ENCODE data around the gene REEP5.
"Not testable (repeated sequence)": the region's sequence is repeated elsewhere in the genome, so short reads cannot be mapped to it uniquely, and the experiment has no call there.

Gene REEP5

DNA sequence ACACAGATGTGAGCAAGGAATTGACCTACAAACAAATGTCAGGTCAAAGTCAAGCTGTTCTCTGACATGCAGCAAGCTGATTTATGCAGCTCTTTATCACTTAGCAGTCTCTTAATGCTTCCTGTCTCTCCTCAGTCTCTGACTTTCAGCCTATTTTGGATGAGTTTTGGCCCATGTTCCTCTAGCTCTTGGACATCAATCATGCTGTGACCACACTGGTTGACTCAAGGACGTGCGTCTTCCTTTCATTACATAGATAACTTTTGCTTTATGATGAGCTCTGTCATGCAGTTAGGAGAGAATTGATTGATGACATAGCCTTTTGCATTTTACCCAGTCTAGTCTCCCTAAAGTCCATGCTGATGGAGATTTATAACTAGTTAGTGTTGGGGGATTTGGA, 9.4 kb upstream of the REEP5 start:
- no peak for DNase-seq

DNA sequence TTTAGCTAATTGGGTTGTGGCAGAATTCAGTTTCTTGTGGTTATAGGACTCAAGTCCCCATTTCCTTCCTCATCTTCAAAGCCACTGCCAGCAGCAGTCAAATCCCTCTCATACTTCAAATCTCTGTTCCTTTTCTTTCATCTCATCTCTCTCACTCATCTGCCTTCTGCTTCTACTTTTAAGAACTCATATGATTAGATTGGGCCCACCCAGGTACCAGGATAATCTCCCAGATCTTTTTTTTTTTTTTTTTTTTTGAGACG, 8.0 kb upstream of the REEP5 start:
- no peak for DNase-seq

DNA sequence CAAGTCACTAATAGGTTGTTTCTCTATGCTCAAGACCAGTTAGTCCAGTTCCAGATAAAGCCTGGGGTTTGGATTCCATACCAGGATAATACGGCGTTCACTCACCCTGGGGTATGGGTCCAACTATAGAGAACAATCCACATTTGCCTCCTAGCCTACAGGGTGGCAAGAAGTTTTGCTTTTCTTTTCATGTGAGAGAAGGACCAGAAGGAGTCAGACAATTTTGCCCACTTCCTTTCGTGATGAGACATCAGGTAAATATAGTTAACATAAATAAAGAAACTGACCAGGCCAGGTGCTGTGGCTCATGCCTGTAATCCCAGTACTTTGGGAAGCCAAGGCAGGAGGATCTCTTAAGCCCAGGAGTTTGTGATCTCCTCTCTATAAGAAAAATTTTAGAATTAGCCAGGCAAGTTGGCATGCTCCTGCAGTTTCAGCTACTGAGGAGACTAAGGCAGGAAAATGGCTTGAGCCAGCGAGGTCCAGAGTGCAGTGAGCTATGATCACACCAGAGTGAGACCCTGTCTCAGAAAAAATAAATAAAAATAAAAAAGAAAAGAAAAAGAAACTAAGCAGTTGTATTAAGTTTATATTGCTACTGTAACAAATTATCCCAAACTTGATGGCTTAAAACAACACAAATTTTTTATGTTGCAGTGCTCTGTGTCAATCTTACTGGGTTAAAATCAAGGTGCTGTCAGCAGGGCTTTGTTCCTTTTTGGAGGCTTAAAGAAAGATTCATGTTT, 7.5 kb upstream of the REEP5 start:
- DNase-seq: no peak

DNA sequence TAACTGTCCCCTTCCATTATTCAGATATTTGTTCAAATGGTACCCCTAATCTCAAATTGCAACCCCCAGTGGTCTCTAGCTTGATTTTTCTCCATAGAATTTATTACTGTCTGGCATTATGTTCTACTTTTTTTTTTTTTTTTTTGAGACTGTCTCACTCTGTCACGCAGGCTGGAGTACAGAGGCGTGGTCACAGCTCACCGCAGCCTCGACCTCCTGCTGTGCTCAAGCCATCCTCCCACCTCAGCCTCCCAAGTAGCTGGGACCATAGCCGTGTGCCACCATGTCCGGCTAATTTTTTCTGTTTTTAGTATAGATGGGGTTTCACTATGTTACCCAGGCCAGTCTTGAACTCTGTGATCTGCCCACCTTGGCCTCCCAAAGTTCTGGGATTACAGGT, 2.0 kb upstream of the REEP5 start:
- no peak for DNase-seq

DNA sequence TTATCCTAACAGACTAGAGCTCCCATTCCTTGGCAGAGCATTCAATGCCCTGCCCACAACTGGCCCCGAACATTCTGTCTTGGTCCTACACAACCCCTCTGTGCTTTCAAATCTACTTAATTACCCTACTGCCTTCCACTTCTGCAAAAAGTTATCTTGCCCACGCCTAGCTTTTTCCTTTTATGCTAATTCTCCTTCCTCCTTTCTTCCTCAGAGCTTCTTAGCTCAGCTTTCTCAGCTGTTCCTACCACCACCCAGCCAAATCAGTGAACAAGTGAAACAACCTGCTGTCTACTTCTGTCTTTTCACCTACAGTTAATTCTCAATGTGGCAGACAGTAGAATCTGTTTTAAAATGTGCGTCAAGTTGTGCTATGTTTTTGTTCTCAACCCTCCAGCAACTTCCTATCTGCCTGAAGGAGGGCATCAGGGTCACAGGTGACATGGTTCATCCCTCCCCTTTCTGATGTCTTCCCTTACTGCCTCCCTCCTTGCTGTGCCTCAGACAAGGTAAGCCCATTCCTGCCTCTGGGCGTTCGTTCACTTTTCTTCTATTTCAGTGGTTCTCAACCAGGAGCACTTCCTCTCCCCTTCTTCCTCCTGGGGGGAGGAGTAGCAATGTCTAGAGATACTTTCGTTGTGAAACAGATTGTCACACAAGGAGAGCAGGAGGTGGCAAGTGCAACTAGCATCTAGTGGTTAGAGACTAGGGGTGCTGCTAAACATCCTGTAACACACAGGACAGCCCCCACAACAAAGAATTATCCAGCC, 1.3 kb upstream of the REEP5 start:
- DNase-seq: peak; percentile 10

DNA sequence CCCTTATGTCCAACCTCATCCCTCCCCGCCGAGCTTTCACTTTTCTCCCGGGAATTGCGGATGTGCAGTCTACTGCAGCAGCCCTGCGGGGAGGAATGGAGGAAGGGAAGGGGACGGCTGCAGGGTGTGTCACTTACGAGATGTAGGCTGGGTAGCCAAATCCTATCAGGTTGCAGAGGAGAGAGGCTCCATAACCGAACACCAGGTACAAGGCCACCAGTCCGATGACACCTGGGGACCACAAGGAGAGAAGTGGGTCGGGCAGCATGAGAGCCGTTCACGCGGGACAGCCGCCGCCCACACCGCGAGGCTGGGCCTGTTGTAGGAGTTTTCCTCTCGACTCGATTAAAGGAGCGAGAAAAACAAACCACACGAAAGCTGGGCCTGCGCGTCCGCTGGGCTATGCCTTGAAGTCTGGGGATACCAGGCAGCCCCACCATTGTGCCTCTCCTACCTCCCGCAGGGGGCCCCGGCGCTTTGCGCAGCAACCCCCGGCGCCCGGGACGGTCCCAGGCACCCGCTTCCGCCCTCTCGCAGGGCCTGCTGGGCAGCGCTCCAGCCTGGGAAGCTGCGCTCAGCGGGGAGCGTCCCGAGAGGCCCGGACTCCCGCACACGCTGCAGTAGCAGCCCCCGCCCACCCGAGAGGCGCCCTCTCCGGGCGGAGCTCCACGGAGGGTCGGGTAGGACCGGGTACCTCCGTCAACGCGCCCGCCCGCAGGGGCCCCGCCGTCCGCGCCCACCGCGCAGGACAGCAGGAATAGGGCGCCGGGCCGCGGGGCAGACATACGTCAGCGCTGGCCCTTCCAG, 798 bp downstream of the REEP5 start:
- peak; percentile 74 for DNase-seq

DNA sequence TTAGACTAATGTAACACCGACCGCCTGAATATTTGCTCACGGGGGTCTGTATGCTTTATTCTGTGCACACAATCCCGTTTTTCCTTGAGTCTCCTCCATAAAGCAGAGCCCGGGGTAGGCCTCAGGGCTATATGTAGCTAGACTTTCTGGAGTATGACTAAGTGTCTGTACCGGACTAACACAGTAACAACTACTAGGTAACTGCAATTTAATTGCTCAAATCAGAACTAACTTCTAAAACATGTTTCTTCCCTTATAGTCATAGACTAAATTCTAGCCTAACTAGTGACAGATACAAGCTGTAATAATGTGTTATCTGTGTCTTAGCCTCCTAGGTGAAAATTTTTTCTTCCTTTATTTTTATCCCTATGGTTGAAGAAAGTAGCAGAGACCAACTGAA, 2.1 kb downstream of the REEP5 start:
- no peak for DNase-seq

DNA sequence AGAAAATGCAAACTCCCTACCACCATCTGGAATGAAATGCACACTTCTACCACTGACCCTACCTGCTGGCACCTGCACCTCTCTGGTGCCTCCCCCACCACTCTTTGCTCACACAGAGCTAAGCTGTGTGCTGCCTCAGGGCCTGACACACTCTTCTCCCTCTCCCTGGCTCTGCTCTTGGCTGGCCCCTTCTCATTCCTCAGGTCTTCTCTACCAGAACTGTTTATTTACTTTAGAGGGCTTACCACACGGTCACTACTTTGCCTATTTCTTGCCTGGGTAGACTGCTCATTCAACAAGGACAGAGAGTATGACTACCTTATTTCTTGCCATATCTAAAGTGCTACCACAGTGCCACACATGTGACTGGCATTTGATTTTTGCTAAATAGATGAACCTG, 3.3 kb downstream of the REEP5 start:
- no peak for DNase-seq

DNA sequence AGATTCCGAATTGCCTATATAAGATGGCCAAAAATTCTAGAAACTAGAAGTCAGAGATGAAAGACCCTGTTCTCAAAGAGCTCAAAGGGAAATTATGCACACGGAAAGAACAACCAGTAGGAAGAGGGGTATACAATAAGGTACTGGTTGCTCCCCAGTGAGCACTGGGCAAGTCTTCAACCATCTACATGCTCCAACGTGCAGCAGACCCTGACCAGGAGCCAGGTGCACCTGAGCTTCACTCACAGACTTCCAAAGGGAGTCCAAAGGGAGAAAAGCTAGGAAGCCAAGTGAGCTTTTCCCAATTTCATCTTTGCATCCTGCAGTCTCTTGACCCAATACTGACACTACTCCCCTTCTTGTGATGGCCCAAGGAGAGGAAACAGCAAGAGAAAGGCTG, 3.9 kb downstream of the REEP5 start:
- no peak for DNase-seq

DNA sequence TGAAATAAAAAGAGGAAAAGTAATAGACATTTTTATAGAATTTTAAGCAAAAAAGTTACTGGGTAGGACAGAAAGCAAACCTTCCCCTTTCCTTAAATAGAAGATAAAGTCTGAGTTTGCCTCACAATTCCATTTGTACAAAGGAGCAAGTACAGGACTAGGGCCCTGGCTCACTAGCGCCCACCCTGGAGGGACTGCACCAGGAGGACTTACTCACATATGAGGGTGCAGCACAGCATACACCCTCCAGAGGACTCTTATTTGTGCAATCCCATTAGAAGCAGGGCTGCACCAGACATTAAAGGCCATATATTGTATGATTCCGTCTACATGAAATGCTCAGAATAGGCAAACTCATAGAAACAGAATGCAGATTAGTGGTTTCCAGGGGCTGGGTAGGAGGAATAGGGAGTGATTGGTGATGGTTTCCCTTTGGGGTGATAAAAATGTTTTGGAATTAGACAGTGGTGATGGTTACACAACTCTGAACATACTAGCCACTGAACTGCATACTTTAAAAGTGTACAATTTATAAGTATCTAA, 4.5 kb downstream of the REEP5 start:
- peak; percentile 35 for DNase-seq

DNA sequence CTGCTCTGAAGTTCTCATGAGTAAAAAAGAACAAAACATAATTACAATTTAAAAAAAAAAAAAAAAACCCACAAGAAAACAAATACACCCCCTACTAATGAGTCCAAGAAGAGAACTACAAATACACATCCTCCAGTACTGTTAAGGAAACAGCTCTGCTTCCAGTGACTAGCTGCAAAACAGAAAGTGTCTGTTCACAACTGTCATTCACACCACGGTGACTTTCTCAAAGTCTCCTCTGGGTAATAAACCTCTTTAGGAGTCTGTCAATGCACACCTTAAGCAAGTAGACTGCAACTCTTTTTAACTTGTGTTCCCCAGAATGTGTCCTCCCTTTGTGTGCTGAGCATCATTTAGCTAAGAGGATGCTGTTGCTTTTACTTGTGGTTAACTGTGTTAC, 6.2 kb downstream of the REEP5 start:
- DNase-seq: no peak

DNA sequence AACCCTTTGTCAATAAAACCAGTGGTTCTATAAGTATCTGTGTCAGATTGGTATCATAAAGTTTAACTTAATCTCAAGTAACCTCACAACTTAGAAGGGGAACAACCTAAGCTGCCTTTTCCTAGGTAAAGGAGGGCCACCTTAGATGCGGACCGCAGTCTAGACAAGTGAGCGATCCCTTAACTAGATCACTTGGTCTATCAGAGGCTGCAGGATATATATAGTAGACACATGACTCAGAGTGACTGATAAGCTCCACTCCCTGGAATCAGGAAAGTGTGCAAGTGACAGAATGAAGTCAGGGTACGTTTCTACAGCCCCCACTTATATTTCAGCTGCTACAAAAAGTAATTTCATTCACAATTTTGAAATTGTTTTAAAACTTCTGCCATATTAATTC, 7.4 kb downstream of the REEP5 start:
- DNase-seq: no peak

DNA sequence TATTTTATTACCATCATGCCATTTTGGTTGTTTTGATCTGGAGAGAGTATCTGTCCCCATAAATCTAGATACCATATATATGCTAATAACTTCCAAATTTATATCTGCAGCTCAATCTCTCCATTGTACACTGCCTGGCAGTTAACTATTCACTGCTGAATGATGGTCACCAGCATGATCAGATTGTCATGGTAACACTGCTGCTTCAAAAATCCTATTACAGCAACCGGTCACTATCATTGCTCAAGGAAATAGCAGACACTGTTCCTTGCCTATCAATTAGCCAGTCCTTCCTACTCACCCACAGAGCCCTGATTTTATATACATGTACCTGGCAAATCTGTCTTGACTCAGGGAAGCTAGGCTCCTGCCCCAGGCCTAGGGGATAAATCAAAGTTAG, 11.5 kb downstream of the REEP5 start:
- no peak for DNase-seq

DNA sequence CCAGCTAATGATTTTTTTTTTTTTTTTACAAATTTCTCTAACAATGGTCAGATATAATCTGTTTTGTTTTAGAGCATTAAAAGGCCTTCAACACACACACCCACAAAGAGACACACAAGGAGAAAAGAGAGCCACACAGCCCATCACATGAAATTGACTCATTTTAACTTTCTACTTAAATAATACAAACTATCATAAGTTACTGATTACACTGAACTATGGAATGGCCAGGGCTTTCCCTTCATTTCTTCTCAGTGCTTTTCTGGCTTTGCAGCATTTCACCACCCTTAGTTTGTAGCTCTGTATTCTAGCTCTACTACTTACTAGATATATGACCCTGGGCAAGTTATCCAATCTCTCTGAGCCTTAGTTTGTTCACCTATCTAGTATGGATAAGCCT, 13.2 kb downstream of the REEP5 start:
- no peak for DNase-seq

DNA sequence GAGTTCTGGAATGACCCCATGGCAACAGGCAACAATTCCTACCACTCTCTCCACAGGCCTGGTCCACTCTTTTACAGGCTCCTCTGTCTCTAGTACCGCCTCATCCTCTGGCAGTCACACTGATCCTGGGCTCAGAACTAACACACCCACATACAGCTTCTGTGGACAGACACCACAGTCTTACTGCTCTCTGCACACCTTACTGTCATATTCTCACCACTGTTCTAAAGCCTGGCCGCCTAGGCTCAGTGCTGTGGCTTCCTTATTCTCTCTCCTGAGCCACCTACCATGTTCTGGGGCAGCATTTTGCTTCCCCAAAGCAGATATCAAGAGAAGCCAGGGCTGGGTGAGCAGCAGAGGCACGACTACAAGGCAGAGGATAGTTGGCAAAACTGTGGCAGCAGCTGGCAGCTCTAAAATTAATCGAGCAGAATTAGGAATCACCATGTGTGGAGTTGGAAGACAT, 14.8 kb downstream of the REEP5 start:
- no peak for DNase-seq

DNA sequence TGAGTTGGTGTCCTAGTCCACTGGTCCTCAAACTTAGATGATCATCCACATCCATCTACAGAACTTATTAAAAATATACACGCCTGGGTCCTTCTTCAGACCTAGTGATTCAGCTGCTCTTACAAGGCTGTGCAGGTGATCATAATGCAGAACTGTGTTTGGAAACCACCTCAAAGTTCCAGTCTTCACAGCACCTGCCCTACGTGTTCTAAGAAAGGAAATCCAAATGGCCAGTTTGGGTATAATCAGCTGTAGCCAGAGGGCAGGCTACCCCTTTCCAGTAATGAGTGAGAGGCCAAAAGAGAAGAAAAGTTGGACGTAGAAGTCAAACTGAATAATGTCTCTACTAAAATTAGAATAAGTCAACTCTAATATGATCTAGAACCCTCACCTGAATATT, 15.4 kb downstream of the REEP5 start:
- no peak for DNase-seq

DNA sequence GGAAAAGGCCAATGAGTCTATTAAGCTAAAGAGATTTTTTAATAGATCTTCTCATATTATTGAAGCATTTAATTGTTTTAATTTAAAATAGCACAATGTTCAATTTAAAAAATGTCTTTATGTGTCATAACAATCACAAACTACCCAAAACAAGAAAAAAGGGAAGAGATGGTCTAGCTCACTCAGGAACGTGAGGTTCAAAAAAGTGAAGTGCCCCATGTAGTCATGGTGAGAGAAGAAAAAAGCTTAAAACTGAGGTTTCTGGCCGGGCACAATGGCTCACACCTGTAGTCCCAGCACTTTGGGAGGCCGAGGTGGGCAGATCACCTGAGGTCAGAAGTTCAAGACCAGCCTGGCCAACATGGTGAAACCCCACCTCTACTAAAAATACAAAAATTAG, 17.0 kb downstream of the REEP5 start:
- not testable (repeated sequence) for DNase-seq

DNA sequence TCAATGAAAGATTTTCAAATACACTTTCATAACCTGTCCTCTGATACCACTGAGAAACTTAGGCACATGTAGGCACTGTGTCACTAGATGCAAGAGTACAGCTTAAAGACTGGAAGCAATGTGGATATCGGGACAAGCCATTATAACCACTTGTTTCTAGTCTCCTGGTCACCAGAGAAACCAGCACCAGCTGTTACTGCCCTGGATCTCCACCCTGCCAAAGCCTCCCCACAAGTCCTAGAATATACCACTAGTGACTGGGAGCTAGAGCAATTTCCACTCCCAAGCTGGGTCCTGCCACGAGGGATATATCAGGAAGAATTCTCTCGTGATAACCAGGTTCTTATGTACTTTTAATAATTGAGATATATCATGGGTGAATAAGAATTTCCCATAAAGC, 19.5 kb downstream of the REEP5 start:
- no peak for DNase-seq

DNA sequence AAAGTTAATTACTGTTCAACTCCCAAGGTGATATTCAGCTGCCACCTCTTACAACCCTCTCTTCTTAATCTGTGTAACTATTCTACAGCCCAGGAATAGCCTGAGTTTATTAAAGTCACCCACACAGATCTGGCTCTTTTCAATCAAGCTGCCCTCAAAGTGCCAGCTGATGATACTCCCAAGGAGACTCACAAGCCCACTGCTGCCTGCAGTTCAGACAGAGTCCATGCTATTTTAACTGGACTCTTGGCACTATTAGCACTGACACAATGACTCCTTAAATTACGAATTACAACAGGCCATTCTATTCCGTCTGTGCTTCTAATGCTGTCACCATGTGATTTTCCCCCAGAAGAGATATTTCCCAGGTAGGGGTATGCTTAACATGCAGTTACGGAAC, 26.3 kb downstream of the REEP5 start:
- no peak for DNase-seq

DNA sequence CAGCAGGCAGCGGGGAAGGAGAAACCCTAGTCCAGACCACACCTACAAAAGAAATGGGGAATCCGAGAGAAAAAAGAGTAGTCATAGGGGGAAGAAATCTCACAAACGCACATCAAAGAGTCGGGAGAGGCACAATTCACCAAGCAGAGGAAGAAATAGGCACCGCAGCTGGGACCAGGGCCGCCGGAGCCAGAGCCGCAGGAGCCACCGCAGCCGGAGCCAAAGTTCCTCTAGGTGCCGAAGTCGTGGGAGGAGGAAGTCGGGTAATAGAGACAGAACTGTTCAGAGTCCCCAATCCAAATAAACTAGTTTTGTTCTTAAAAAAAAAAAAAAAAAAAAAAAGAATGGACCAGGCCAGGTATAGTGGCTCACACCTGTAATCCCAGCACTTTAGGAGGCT, 29.3 kb downstream of the REEP5 start:
- DNase-seq: no peak

DNA sequence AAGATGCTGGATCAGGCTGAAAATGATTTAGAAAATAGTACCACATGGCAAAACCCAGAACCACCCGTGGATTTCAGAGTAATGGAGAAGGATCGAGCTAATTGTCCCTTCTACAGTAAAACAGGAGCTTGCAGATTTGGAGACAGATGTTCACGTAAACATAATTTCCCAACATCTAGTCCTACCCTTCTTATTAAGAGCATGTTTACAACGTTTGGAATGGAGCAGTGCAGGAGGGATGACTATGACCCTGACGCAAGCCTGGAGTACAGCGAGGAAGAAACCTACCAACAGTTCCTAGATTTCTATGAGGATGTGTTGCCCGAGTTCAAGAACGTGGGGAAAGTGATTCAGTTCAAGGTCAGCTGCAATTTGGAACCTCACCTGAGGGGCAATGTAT, 30.0 kb downstream of the REEP5 start:
- not testable (repeated sequence) for DNase-seq

DNA sequence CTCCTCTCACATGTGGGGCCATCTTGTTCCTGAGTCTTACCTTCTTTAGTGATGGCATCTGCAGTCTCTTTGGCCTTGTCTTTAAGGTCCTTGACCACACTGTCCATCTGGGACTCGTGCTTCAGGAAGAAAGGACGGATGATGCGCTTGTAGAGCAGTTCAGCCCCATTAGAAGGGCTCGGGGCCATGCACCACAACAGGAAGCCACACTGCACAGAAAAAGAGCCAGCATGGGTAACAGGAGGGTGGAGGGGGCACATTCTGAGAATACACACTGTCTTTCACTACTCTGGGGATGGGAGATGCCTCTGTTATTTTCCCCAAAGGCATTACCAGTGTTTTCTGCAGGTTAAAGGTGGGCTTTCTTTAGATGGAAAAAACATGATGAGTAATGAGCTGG, 35.1 kb downstream of the REEP5 start:
- DNase-seq: no peak

DNA sequence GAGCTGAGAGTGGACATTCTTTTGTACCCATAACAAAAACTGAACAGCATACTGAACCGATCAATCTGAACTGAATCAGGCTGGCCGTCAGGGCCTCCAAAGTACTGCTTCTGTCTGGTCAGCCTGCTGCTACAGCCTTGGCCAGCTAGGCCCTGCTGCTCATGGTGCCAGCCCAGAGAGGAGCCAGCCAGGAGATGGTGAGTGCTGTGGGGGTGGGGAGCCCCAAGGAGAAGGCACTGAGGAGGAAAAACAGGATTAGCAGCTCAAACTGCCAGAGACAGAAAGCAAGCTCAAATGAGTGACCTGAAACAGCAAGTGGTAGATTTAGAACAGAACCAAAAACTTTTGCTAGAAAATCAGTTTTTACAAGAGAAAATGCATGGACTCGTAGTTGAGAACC, 37.0 kb downstream of the REEP5 start:
- no peak for DNase-seq

DNA sequence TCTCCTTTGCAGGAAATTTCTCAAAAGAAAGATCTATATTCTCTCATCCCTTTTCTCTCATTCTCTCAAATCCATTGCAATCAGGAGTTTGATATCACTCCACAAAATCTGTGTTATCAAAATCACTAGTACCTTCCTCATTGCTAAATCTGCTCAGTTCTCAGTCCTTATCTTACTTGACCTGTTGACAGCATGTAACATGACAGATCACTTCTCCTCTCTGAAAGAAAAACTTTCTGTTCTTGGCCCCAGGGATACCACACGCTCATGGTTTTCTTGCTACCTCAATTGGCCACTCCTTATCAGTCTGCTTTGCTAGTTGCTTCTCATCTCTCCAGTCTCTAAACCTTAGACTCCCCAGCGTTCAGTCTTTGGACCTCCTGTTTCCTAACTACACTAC, 38.8 kb downstream of the REEP5 start:
- DNase-seq: no peak
